Measurements from ENCODE around the gene CNTNAP4. TPM values are rescaled to one million over a fixed set of nuclear protein-coding genes. Genes with fewer than 3 reads are reported as not detected.

The CNTNAP4 gene
- polyA plus RNA-seq, 1 donor (not counting 4 experiments of a cell fraction or from before 2014, with no cell fraction given), result 0.08 TPM

DNA sequence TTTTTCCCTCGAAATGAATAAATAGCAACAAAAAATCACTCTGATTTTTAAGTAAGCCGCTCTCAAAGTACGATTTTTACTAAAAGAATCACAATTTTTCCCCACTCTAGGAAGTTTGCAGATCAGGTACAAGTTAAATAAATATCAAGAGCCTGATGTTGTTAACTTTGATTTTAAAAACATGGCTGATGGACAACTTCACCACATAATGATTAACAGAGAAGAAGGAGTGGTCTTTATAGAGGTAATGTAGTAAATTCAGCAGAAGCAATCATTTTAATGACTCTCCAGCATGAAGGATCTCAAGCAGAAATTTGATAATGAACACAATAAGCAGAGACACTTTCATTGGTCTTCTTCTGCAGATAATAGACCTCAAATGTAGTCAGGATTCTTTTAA is 262.4 kb downstream of the CNTNAP4 start:
- H3K79me2 ChIP-seq (ENCODE audit: control insufficient read depth, insufficient read depth, low read length), result no peaks in the 10 kb centered on the region
- TF ChIP-seq EZH2 (IDR thresholded peaks at IDR 0.05; ENCODE audit: low read length), result no peak
- TF ChIP-seq, protein P1, sequence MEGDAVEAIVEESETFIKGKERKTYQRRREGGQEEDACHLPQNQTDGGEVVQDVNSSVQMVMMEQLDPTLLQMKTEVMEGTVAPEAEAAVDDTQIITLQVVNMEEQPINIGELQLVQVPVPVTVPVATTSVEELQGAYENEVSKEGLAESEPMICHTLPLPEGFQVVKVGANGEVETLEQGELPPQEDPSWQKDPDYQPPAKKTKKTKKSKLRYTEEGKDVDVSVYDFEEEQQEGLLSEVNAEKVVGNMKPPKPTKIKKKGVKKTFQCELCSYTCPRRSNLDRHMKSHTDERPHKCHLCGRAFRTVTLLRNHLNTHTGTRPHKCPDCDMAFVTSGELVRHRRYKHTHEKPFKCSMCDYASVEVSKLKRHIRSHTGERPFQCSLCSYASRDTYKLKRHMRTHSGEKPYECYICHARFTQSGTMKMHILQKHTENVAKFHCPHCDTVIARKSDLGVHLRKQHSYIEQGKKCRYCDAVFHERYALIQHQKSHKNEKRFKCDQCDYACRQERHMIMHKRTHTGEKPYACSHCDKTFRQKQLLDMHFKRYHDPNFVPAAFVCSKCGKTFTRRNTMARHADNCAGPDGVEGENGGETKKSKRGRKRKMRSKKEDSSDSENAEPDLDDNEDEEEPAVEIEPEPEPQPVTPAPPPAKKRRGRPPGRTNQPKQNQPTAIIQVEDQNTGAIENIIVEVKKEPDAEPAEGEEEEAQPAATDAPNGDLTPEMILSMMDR (optimal IDR thresholded peaks at IDR 0.05 in 1 of 3, IDR thresholded peaks at IDR 0.05 in 1 of 3, conservative IDR thresholded peaks at IDR 0.05 in 1 of 3; ENCODE audit: extremely low read depth in 1 of 3, insufficient read depth in 2 of 3, low read length in 3 of 3), result no peak
- H4K20me1 ChIP-seq (ENCODE audit: control insufficient read depth, extremely low read depth, insufficient read depth, low read length), result no peaks in the 10 kb centered on the region
- no peaks in the 10 kb centered on the region for H3K27me3 ChIP-seq (ENCODE audit: control insufficient read depth, extremely low read depth, insufficient read depth, low read length)
- no peaks in the 10 kb centered on the region for H3K9me3 ChIP-seq (ENCODE audit: control insufficient read depth, low read depth, low read length)
- no peaks in the 10 kb centered on the region for H3K4me1 ChIP-seq (ENCODE audit: control insufficient read depth, extremely low read depth, insufficient read depth, low read length)
- dilution Hi-C loops (cut with MboI; ENCODE audit: extremely low pct_ligation_motif_present, low sequenced_read_pairs), result no loop called here
- no peak overlapping the region for H2AFZ ChIP-seq (ENCODE audit: control insufficient read depth, low read length)
- DNase-seq (ENCODE audit: low read depth, low spot score), result no peak
- no peak overlapping the region for H3K9ac ChIP-seq (ENCODE audit: control insufficient read depth, extremely low read depth, insufficient read depth, low read length)
- H3K9me1 ChIP-seq (ENCODE audit: control insufficient read depth, extremely low read depth, insufficient read depth, low read length), result no peaks in the 10 kb centered on the region
- no peak overlapping the region for H3K27ac ChIP-seq (ENCODE audit: control insufficient read depth, insufficient read depth, low read length)
- no peaks in the 10 kb centered on the region for H3K36me3 ChIP-seq (ENCODE audit: control insufficient read depth in 2 of 2, extremely low read depth in 1 of 2, insufficient read depth in 2 of 2, low read length in 2 of 2)
- H3K4me2 ChIP-seq (ENCODE audit: control insufficient read depth, extremely low read depth, insufficient read depth, low read depth, low read length), result no peak overlapping the region
- no peak for FAIRE-seq
- H3K4me3 ChIP-seq (ENCODE audit: control insufficient read depth in 2 of 3, extremely low read depth in 1 of 3, insufficient read depth in 2 of 3, low read depth in 1 of 3, low read length in 3 of 3), result no peak overlapping the region

DNA sequence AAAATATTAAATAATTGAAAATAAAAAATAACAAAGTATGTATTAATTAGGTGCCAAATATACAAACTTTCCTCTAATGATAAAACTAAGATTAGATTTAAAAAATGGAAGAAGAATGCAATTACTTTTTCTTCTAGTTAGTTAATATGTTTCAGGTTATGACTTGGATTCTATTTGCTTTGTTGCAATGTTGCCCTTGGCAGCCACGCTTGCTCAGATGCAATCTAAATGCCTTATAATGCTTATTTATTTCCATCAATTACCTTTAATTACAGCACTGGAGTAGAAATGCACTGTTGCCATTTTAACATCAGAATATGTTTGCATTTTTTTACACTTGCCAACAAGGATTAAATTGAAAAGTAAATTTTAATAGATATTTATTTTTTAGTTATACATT is 263.9 kb downstream of the CNTNAP4 start:
- FAIRE-seq (no peak), DNase-seq (ENCODE audit: low read depth, low spot score) (no peak)
- H3K4me1 ChIP-seq (ENCODE audit: control insufficient read depth, extremely low read depth, insufficient read depth, low read length), result no peaks in the 10 kb centered on the region
- H2AFZ ChIP-seq (ENCODE audit: control insufficient read depth, low read length), result no peak overlapping the region
- TF ChIP-seq, protein P1 (optimal IDR thresholded peaks at IDR 0.05 in 1 of 3, IDR thresholded peaks at IDR 0.05 in 1 of 3, conservative IDR thresholded peaks at IDR 0.05 in 1 of 3; ENCODE audit: extremely low read depth in 1 of 3, insufficient read depth in 2 of 3, low read length in 3 of 3), result no peak
- TF ChIP-seq EZH2 (IDR thresholded peaks at IDR 0.05; ENCODE audit: low read length), result no peak
- dilution Hi-C loops (cut with MboI; ENCODE audit: extremely low pct_ligation_motif_present, low sequenced_read_pairs), result no loop called here
- no peak overlapping the region for H3K9ac ChIP-seq (ENCODE audit: control insufficient read depth, extremely low read depth, insufficient read depth, low read length)
- no peaks in the 10 kb centered on the region for H3K9me3 ChIP-seq (ENCODE audit: control insufficient read depth, low read depth, low read length)
- H4K20me1 ChIP-seq (ENCODE audit: control insufficient read depth, extremely low read depth, insufficient read depth, low read length), result no peaks in the 10 kb centered on the region
- H3K9me1 ChIP-seq (ENCODE audit: control insufficient read depth, extremely low read depth, insufficient read depth, low read length), result no peaks in the 10 kb centered on the region
- no peaks in the 10 kb centered on the region for H3K27me3 ChIP-seq (ENCODE audit: control insufficient read depth, extremely low read depth, insufficient read depth, low read length)
- no peaks in the 10 kb centered on the region for H3K36me3 ChIP-seq (ENCODE audit: control insufficient read depth in 2 of 2, extremely low read depth in 1 of 2, insufficient read depth in 2 of 2, low read length in 2 of 2)
- no peak overlapping the region for H3K4me2 ChIP-seq (ENCODE audit: control insufficient read depth, extremely low read depth, insufficient read depth, low read depth, low read length)
- no peaks in the 10 kb centered on the region for H3K79me2 ChIP-seq (ENCODE audit: control insufficient read depth, insufficient read depth, low read length)
- no peak overlapping the region for H3K27ac ChIP-seq (ENCODE audit: control insufficient read depth, insufficient read depth, low read length)
- no peak overlapping the region for H3K4me3 ChIP-seq (ENCODE audit: control insufficient read depth in 2 of 3, extremely low read depth in 1 of 3, insufficient read depth in 2 of 3, low read depth in 1 of 3, low read length in 3 of 3)

Measured in keratinocyte (primary cell).